Mucosa of stomach (tissue), 1 donor: Measurements from ENCODE around the gene CDC42SE1.

Experiments used
- H3K27me3 ChIP-seq: one replicate; pipeline ENCODE4 v1.7.0; 2013; ENCODE audit warnings: mild to moderate bottlenecking, low read length; ENCODE audit not compliant: control insufficient read depth, insufficient read depth
- H3K36me3 ChIP-seq: one replicate; pipeline ENCODE4 v1.7.0; 2013; ENCODE audit warnings: low read length; ENCODE audit not compliant: control insufficient read depth, insufficient read depth
- H3K4me1 ChIP-seq: one replicate; pipeline ENCODE4 v1.7.0; 2013; ENCODE audit warnings: mild to moderate bottlenecking, low read length; ENCODE audit not compliant: control insufficient read depth, insufficient read depth
- H3K4me3 ChIP-seq: one replicate; pipeline ENCODE4 v1.7.0; 2013; ENCODE audit warnings: low read length
- H3K9ac ChIP-seq: one replicate; pipeline ENCODE4 v1.7.0; 2013; ENCODE audit warnings: mild to moderate bottlenecking, low read length, moderate library complexity
- H3K9me3 ChIP-seq: one replicate; pipeline ENCODE4 v1.7.0; 2013; ENCODE audit warnings: mild to moderate bottlenecking, low read length, moderate library complexity; ENCODE audit not compliant: control insufficient read depth
- donor health status: Pancreatic carcinoma.

The CDC42SE1 gene

GRCh38 chr1:151003180-151003579 lies 56.2 kb downstream of the CDC42SE1 start:
- Histone ChIP-seq H3K9ac (peak overlapping the region; percentile 14), H3K4me3 (no peak overlapping the region), H3K4me1 (peaks cover 28% of the 10 kb centered on the region), H3K9me3 (no peaks in the 10 kb centered on the region), H3K27me3 (no peaks in the 10 kb centered on the region), H3K36me3 (peaks cover 6% of the 10 kb centered on the region)

GRCh38 chr1:151002611-151003010 lies 56.8 kb downstream of the CDC42SE1 start:
- peaks cover 24% of the 10 kb centered on the region for H3K4me1 ChIP-seq
- H3K4me3 ChIP-seq, result no peak overlapping the region
- H3K36me3 ChIP-seq, result peaks cover 12% of the 10 kb centered on the region
- no peaks in the 10 kb centered on the region for H3K9me3 ChIP-seq
- peak overlapping the region; percentile 14 for H3K9ac ChIP-seq
- H3K27me3 ChIP-seq, result no peaks in the 10 kb centered on the region

- H3K27me3 ChIP-seq, result no peaks in the 10 kb centered on the region
- H3K9me3 ChIP-seq, result no peaks in the 10 kb centered on the region
- H3K4me3 ChIP-seq, result no peak overlapping the region
- H3K4me1 ChIP-seq, result peaks cover 18% of the 10 kb centered on the region
- no peak overlapping the region for H3K9ac ChIP-seq
- peaks cover 17% of the 10 kb centered on the region for H3K36me3 ChIP-seq
These were observed 57.4 kb downstream of the CDC42SE1 start for GRCh38 chr1:151002051-151002450.

GRCh38 chr1:151001602-151002001 lies 57.8 kb downstream of the CDC42SE1 start:
- Histone ChIP-seq H3K4me1 (peaks cover 15% of the 10 kb centered on the region), H3K9me3 (no peaks in the 10 kb centered on the region), H3K9ac (no peak overlapping the region), H3K36me3 (peaks cover 19% of the 10 kb centered on the region), H3K27me3 (no peaks in the 10 kb centered on the region), H3K4me3 (no peak overlapping the region)
